WTC11 (cell line): Measurements from ENCODE around the gene FAM162B. TPM values are rescaled to one million over a fixed set of nuclear protein-coding genes. Genes with fewer than 3 reads are reported as not detected.
"Not testable (repeated sequence)": the region's sequence is repeated elsewhere in the genome, so short reads cannot be mapped to it uniquely, and the experiment has no call there.

Experiments
- ATAC-seq: fragments of 200-7000 bp; cut with Tn5 transposase; 2 replicates; pipeline ENCODE4 v1.10.0; 2021; ENCODE audit warnings: mild to moderate bottlenecking, moderate library complexity
- CTCF ChIA-PET: fragments of 300-600 bp; sonication (Branson Sonifier 250); formaldehyde crosslinking; loops from one replicate; lab custom pipeline; 2021; ENCODE audit warnings: antibody characterized with exemption; lab: Charles Lee
- POLR2A ChIA-PET: fragments of 350-600 bp; sonication (Branson Sonifier 250); formaldehyde crosslinking; loops from one replicate; lab custom pipeline; 2021; ENCODE audit warnings: antibody characterized with exemption; lab: Charles Lee
- DNase-seq: peaks from one replicate; pipeline ENCODE4 v3.0.0; 2021; ENCODE audit warnings: low spot score
- H3K27ac Mint-ChIP-seq: 2 replicates; pipeline ENCODE4 v1.8.0; 2021; ENCODE audit warnings: mixed read lengths
- H3K27me3 Mint-ChIP-seq: 2 replicates; pipeline ENCODE4 v1.8.0; 2021; ENCODE audit warnings: low read depth, mild to moderate bottlenecking, moderate library complexity, mixed read lengths
- H3K36me3 Mint-ChIP-seq: 2 replicates; pipeline ENCODE4 v1.8.0; 2021; ENCODE audit warnings: mixed read lengths
- H3K4me1 Mint-ChIP-seq: 2 replicates; pipeline ENCODE4 v1.8.0; 2022; ENCODE audit warnings: mixed read lengths
- H3K4me3 Mint-ChIP-seq: 2 replicates; pipeline ENCODE4 v1.8.0; 2021; ENCODE audit warnings: mild to moderate bottlenecking, moderate library complexity, mixed read lengths
- H3K9me3 Mint-ChIP-seq: 2 replicates; pipeline ENCODE4 v1.8.0; 2021; ENCODE audit warnings: mixed read lengths
- ELF4 ChIP-seq: sonication (generic); formaldehyde crosslinking; IDR thresholded peaks from 2 replicates; pipeline ENCODE4 v1.8.1; 2022; ENCODE audit warnings: low read depth, mild to moderate bottlenecking, moderate library complexity, missing genetic modification reagents
- GTF2I ChIP-seq: fragments of 250-450 bp; sonication (Bioruptor Pico); conservative IDR thresholded peaks from 2 replicates; pipeline ENCODE4 v1.4.0; 2021; ENCODE audit warnings: mild to moderate bottlenecking
- IRF2 ChIP-seq: sonication (generic); formaldehyde crosslinking; IDR thresholded peaks from 2 replicates; pipeline ENCODE4 v1.8.0; 2022; ENCODE audit warnings: low read depth, missing genetic modification reagents, borderline replicate concordance
- NR3C1 ChIP-seq: sonication (generic); formaldehyde crosslinking; conservative IDR thresholded peaks from 2 replicates; pipeline ENCODE4 v1.8.1; 2023; ENCODE audit warnings: low read depth, mild to moderate bottlenecking, missing genetic modification reagents
- PRRX2 ChIP-seq: fragments of 250-450 bp; sonication (Bioruptor Pico); IDR thresholded peaks from 2 replicates; pipeline ENCODE4 v1.8.0; 2021; ENCODE audit warnings: mild to moderate bottlenecking
- ZNF138 ChIP-seq: sonication (generic); formaldehyde crosslinking; conservative IDR thresholded peaks from 2 replicates; pipeline ENCODE4 v1.8.1; 2022; ENCODE audit warnings: mild to moderate bottlenecking, moderate library complexity, missing genetic modification reagents
- total RNA-seq: library from RNA; stranded (reverse); gene quantifications from 3 replicates; pipeline ENCODE4 v1.2.3, GENCODE V29; 2021
- TF ChIP-seq, protein P1 (sequence below): sonication (generic); formaldehyde crosslinking; IDR thresholded peaks from 2 replicates; pipeline ENCODE4 v1.8.1; 2022; ENCODE audit warnings: mild to moderate bottlenecking, missing genetic modification reagents, moderate library complexity, borderline replicate concordance
- TF ChIP-seq, protein P2 (sequence below): sonication (generic); formaldehyde crosslinking; IDR thresholded peaks from 2 replicates; pipeline ENCODE4 v1.8.1; 2022; ENCODE audit warnings: low read depth, missing genetic modification reagents, borderline replicate concordance
- TF ChIP-seq, protein P3 (sequence below): sonication (generic); formaldehyde crosslinking; conservative IDR thresholded peaks from 2 replicates; pipeline ENCODE4 v1.8.1; 2022; ENCODE audit warnings: mild to moderate bottlenecking, missing genetic modification reagents

Gene FAM162B
- total RNA-seq, 1 experiment from 2014 or later, result 1.6 TPM

DNA sequence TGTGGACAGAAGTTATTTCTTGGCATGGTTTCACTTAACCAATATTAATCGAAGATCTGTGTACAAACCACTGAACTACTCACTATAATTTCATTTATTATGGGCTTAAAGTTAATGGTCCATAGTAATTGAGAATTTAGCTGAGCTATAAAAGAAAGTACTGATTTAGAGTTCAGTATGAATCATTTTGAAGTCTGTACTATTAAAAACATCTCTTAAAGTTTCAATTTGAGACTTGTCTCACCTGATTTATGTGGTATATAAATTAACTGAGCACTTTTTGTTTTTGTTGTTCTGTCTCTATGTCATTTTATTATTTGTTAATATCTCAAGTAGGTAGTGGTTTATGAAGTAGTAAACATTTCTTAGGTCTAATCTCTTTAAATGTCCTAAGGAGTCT lies 59.6 kb downstream of the FAM162B start:
- ChIA-PET POLR2A (no interaction called here), CTCF (no interaction called here)
- H3K27ac Mint-ChIP-seq, result no peak overlapping the region
- TF ChIP-seq PRRX2 (CRISPR knock-in tag) (no peak), ZNF138 (CRISPR knock-in tag) (no peak), GTF2I (CRISPR knock-in tag) (no peak), IRF2 (CRISPR knock-in tag) (no peak), NR3C1 (CRISPR knock-in tag) (no peak), ELF4 (no peak)
- TF ChIP-seq, protein P1, sequence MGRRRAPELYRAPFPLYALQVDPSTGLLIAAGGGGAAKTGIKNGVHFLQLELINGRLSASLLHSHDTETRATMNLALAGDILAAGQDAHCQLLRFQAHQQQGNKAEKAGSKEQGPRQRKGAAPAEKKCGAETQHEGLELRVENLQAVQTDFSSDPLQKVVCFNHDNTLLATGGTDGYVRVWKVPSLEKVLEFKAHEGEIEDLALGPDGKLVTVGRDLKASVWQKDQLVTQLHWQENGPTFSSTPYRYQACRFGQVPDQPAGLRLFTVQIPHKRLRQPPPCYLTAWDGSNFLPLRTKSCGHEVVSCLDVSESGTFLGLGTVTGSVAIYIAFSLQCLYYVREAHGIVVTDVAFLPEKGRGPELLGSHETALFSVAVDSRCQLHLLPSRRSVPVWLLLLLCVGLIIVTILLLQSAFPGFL (CRISPR knock-in tag), result no peak
- TF ChIP-seq, protein P2, sequence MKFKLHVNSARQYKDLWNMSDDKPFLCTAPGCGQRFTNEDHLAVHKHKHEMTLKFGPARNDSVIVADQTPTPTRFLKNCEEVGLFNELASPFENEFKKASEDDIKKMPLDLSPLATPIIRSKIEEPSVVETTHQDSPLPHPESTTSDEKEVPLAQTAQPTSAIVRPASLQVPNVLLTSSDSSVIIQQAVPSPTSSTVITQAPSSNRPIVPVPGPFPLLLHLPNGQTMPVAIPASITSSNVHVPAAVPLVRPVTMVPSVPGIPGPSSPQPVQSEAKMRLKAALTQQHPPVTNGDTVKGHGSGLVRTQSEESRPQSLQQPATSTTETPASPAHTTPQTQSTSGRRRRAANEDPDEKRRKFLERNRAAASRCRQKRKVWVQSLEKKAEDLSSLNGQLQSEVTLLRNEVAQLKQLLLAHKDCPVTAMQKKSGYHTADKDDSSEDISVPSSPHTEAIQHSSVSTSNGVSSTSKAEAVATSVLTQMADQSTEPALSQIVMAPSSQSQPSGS (CRISPR knock-in tag), result no peak
- TF ChIP-seq, protein P3, sequence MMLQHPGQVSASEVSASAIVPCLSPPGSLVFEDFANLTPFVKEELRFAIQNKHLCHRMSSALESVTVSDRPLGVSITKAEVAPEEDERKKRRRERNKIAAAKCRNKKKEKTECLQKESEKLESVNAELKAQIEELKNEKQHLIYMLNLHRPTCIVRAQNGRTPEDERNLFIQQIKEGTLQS, result no peak
- H3K9me3 Mint-ChIP-seq, result no peaks in the 10 kb centered on the region
- peaks cover 41% of the 10 kb centered on the region for H3K36me3 Mint-ChIP-seq
- H3K4me3 Mint-ChIP-seq, result no peak overlapping the region
- H3K27me3 Mint-ChIP-seq, result no peaks in the 10 kb centered on the region
- DNase-seq (no peak), ATAC-seq (no peak)
- H3K4me1 Mint-ChIP-seq, result no peaks in the 10 kb centered on the region

DNA sequence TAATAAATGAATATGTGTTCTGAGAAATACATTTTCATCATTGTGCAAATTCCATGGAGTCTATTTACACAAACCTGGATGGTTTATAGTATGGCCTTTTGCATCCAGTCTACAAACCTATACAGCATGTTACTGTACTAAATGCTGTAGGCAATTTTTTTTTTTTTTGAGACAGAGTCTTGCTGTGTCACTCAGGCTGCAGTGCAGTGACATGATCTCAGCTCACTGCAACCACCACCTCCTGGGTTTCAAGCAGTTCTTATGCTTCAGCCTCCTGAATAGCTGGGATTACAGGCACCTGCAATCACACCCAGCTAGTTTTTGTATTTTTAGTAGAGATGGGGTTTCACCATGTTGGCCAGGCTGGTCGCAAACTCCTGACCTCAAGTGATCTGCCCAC lies 61.6 kb downstream of the FAM162B start:
- CTCF ChIA-PET, H3K27me3 Mint-ChIP-seq, DNase-seq, H3K4me1 Mint-ChIP-seq, ATAC-seq, H3K4me3 Mint-ChIP-seq, H3K27ac Mint-ChIP-seq, POLR2A ChIA-PET, H3K9me3 Mint-ChIP-seq: not testable (repeated sequence)
- H3K36me3 Mint-ChIP-seq, result peaks cover 47% of the 10 kb centered on the region

Other genes with a start within 250 kb of the FAM162B start
- gene TRAPPC3L, start 220.0 kb downstream of the FAM162B start, total RNA-seq, result not detected in 3 replicates
- gene CALHM4, start 212.0 kb downstream of the FAM162B start, total RNA-seq, result not detected in 3 replicates
- gene RWDD1, start 194.2 kb downstream of the FAM162B start, total RNA-seq, result 26.2 to 33.8 TPM (median 28.3 TPM) in 3 replicates
- 0.34 to 0.57 TPM (median 0.34 TPM) in 3 replicates for gene RSPH4A, start 149.2 kb downstream of the FAM162B start, total RNA-seq
- 15.5 to 19.4 TPM (median 16.9 TPM) in 3 replicates for gene ZUP1, start 97.0 kb downstream of the FAM162B start, total RNA-seq
- 10.0 to 12.7 TPM (median 12.2 TPM) in 3 replicates for gene KPNA5, start 84.5 kb downstream of the FAM162B start, total RNA-seq
- gene GPRC6A, start 63.4 kb upstream of the FAM162B start, total RNA-seq, result 0.17 to 0.25 TPM (median 0.23 TPM) in 3 replicates
- gene RFX6, start 111.5 kb upstream of the FAM162B start, total RNA-seq, result 0.11 TPM in 1 of 3 replicates, not detected in the others